HG02798 (cell line): Measurements from ENCODE around the gene FPGS.
"Not testable (repeated sequence)": the region's sequence is repeated elsewhere in the genome, so short reads cannot be mapped to it uniquely, and the experiment has no call there.

Experiments
- ATAC-seq: cut with Tn5 transposase; IDR thresholded peaks from one replicate; pipeline ENCODE4 v1.9.1; 2021; ENCODE audit warnings: mild to moderate bottlenecking; ENCODE audit not compliant: unreplicated experiment, poor library complexity

The FPGS gene

GRCh38 chr9:127835991-127836516 lies 33.4 kb downstream of the FPGS start:
- ATAC-seq, result no peak

- ATAC-seq, result not testable (repeated sequence)
Measured at GRCh38 chr9:127836561-127836960, 33.9 kb downstream of the FPGS start.

- ATAC-seq, result no peak
Measured at GRCh38 chr9:127837346-127837745, 34.7 kb downstream of the FPGS start.

GRCh38 chr9:127838375-127839078 lies 35.8 kb downstream of the FPGS start:
- ATAC-seq, result no peak

- no peak for ATAC-seq
Measured at GRCh38 chr9:127841087-127841835, 38.6 kb downstream of the FPGS start.

GRCh38 chr9:127844821-127845359 lies 42.2 kb downstream of the FPGS start:
- ATAC-seq, result no peak

- not testable (repeated sequence) for ATAC-seq
Measured at GRCh38 chr9:127845619-127846018, 42.9 kb downstream of the FPGS start.

GRCh38 chr9:127846443-127847177 lies 43.9 kb downstream of the FPGS start:
- no peak for ATAC-seq

GRCh38 chr9:127847178-127847510 lies 44.5 kb downstream of the FPGS start:
- no peak for ATAC-seq

GRCh38 chr9:127847833-127848755 lies 45.4 kb downstream of the FPGS start:
- no peak for ATAC-seq

GRCh38 chr9:127848756-127849504 lies 46.2 kb downstream of the FPGS start:
- no peak for ATAC-seq

- no peak for ATAC-seq
Measured at GRCh38 chr9:127850286-127850830, 47.7 kb downstream of the FPGS start.

GRCh38 chr9:127852829-127853228 lies 50.1 kb downstream of the FPGS start:
- ATAC-seq, result no peak

GRCh38 chr9:127853312-127854183 lies 50.9 kb downstream of the FPGS start:
- no peak for ATAC-seq

GRCh38 chr9:127854184-127854806 lies 51.6 kb downstream of the FPGS start, which contains the start of gene ENG:
Gene ENG (minus strand): TSS chr9:127854658. CDS start chr9:127854355, 303 bp downstream.
- no peak for ATAC-seq

- no peak for ATAC-seq
Measured at GRCh38 chr9:127854960-127855359, 52.3 kb downstream of the FPGS start.

GRCh38 chr9:127855522-127855921 lies 52.8 kb downstream of the FPGS start:
- no peak for ATAC-seq
